CD4-positive, alpha-beta T cell treated with Interleukin-21 for 1 hour (primary cell): ENCODE measurements around the gene ANKS4B.
"Not testable (repeated sequence)": the region's sequence is repeated elsewhere in the genome, so short reads cannot be mapped to it uniquely, and the experiment has no call there.

Experiments used
- DNase-seq: peaks from one replicate; pipeline ENCODE4 v3.0.0-alpha.2; 2020

Gene ANKS4B, protein sequence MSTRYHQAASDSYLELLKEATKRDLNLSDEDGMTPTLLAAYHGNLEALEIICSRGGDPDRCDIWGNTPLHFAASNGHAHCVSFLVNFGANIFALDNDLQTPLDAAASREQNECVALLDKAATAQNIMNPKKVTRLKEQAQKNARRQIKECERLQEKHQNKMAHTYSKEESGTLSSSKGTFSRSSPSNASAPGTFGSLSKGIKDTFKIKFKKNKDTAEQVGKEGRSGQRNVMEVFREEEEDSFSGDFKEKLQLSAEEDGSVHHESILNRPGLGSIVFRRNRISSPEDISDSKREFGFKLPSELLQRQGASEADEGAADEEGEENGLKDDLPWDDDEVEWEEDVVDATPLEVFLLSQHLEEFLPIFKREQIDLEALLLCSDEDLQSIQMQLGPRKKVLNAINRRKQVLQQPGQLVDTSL

DNA sequence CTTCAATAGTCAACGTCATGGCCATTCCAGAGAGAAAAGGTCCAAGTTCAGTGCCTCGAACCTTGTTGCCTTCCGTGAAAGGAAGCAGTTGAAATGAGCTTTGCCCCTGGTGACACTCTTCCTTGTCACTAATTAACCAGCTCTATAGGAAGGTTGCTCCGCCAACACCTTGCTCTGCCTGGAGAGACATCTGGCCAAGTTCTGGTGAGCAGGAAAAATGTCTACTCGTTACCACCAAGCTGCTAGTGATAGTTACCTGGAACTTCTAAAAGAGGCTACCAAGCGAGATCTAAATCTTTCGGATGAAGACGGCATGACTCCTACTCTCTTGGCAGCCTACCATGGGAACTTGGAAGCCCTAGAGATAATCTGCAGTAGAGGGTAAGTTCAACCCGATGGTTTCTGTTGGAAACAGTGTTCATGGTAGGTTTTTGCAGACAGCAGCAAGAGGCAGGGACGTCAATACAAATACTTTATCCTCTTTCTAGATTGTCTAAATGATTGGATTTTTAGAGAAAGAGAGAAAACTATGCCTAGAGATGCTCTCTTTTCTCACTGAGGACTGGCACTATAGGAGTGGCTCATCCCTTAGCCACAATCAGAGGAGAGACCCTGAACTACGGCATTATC, at the start of gene ANKS4B:
Gene ANKS4B, plus strand, starts transcription at position 179 of the 630 bp plus-strand sequence. Its CDS starts 39 bp downstream, at position 218.
- DNase-seq: no peak

DNA sequence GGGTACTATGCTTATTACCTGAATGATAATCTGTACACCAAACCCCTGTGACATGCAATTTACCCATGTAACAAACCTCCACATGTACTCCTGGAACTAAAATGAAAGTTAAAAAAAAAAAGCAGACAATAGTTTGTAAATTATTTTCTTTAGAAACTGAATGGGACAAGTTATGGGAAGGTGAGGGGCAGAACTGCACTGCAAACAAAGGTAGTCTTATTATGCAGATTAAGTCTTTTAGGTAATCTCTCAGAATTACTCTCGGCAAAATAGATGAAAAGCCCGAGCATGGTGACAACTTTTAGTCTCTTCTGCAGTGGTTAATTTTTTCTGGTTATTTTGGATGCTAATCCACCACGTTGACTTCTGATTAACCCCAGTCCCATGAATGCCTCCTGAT, 49.5 kb upstream of the ANKS4B start:
- no peak for DNase-seq

DNA sequence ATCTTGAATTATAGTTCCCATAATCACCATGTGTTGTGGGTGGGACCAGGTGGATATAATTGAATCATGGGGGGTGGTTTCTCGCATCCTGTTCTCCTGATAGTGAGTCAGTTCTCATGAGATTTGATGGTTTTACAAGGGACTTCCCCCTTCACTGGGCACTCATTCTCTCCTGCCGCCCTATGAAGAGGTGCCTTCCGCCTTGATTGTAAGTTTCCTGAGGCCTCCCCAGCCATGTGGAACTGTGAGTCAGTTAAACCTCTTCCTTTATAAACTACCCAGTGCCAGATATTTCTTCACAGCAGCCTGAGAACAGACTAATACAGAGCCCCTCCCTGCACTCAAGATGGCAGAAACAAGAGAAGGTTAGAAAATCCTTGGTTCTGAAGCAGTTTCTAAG, 48.7 kb upstream of the ANKS4B start:
- no peak for DNase-seq

DNA sequence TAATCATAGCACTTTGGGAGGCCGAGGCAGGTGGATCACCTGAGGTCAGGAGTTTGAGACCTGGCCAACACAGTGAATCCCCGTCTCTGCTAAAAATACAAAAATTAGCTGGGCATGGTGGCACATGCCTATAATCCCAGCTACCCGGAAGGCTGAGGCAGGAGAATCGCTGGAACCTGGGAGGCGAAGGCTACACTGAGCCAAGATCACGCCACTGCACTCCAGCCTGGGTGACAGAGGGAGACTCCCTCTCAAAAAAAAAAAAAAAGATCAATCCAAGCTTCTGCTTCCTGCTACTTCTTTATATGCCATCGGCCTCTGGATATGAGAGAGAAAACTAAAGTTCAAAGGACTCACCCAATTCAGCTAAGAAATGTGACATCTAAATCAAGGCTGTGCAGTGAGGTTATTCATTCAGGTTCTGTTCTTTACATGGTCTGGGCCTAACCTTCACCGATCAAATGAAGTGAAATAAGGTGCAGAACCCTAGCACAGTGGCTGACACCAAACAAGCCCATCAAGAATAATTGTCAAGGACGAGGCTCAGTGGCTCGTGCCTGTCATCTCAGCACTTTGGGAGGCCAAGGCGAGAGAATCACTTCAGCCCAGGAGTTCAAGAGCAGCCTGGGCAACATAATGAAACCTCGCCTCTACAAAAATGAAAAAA, 47.7 kb upstream of the ANKS4B start:
- no peak for DNase-seq

DNA sequence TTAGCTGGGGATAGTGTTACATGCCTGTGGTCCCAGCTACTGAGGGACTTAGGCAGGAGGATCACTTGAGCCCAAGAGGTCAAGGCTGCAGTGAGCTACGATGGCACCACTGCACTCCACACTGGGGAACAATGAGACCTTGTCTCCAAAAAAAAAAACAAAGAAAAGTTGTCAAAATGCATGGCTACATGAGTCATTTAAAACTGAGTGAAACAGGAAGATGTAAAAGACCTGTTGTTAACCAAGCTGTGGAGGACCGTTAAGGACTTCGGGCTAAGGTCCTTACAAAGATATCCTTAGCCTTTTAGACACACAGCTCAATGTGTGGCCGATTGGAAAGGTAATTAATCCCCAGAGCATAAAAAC, 47.2 kb upstream of the ANKS4B start:
- no peak for DNase-seq

DNA sequence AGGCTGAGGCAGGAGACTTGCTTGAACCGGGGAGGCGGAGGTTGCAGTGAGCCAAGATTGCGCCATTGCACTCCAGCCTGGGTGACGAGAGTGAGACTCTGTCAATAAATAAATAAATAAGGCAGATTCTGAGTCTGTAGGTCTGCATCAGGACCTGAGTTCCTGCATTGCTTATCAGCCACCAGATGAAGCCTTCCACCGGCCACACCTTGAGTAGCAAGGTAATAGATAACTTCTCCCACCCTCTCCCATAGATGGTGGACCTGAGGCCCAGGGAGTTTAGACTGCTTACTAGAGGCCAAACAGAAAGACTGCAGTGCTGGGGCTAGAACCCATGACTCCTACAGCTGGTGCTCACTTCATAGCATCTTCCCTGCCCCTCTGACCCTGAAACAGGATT, 44.2 kb upstream of the ANKS4B start:
- DNase-seq: no peak

DNA sequence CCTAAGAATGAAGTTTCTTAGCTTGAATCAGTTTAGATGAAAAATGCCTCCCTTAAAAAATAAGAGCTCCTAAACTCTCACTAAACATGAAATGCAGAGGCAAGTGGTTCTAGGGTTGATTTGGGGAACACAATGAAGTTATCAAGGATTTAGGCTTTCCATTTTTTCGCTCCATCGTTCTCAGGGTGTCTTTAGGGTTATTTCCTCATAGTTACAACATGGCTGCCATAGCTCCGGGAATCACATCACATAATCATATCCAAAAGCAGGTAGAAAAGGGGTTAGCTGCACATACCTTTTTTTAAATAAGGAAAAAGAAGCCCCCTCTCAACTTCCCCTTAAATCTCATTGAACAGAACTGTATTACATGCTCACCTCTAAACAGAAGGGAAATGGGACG, 43.5 kb upstream of the ANKS4B start:
- DNase-seq: no peak

DNA sequence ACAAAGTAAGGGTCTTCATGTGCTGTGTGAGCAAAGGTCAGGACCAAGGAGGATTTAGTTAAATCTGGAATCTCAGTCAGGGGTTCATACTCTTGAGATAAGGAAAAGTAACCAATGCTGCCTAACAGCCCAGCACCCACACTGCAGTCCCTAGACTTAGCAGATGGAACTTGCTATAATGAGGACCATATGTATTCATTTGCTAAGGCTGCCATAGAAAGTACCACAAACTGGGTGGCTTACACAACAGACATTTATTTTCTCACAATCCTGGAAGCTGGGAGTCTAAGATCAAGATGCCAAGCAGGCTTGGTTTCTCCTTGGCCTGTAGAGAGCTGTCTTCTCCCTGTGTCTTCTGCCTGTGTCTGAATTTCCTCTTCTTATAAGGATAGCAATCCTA, 42.9 kb upstream of the ANKS4B start:
- DNase-seq: no peak

DNA sequence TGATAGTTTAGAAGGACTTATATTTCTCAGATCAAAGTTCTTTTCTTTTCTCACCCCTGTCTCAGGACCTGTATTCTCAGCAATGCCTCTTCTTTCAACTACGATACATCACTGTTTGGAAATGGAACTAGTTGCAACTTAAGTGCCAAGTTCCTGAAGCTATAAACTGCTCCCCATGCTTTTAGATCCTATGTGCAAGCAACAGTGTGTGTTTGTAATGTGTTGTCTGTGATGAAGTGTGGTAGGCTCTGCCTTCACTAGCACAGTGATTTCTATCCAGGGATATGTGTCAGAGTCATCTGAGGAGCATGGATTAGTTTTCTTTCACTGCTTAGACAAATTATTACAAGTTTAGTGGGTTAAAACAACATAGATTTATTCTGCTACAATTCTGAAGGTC, 40.5 kb upstream of the ANKS4B start:
- DNase-seq: no peak

DNA sequence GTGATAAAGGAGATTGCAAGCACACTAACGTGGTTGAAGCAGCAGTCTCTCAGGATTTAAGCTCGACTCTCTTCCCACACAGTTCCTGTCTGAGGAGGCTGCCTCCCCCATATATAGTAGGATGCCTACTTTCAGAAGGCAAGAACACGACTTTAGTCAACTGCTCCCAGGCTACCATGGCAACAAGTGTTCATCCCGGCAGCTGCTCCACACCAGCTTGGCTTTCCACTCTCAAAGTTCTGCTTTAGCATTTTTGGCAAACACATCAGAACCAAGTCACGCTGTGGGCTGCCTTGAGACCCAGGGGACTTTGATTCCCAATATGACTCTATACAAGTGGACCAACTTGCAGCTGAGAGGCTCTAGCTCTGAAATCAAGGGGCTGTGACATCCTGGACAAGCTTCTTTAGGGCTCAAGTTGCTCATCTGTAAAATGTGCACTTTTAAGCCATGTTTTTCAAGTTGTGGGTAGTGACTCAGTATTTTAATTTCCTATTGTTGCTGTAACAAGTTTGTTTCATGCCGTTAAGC, 38.7 kb upstream of the ANKS4B start:
- DNase-seq: no peak

DNA sequence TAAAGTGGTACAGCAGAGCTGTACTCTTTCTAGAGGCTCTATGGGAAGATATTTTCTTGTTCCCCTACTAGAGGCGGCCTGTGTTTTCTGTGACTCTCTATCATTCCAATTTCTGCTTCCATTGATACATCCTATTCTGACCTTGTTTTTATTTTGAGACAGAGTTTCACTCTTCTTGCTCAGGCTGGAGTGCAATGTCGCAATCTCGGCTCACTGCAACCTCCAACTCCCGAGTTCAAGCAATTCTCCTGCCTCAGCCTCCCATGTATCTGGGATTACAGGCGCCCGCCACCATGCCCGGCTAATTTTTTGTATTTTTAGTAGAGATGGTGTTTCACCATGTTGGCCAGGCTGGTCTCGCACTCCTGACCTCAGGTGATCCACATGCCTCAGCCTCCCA, 38.2 kb upstream of the ANKS4B start:
- not testable (repeated sequence) for DNase-seq

DNA sequence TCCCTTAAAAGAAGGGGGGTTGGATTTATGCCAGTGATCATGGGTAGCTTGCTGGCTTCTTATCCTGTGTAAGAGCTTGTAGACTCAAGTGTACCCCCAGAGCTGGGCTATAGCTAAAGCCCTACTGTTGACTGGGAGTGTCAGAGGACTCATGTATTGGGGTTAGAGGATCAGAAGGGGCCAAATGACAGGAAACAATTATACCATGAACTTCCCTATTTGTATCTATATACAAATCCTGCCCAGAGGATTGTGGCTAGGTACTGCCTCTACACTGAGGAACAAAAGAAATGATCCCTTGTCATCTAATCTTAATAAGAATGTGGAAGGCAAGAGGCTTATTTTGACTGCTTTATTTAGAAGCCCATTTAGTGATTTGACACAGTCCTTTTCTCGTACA, 36.4 kb upstream of the ANKS4B start:
- DNase-seq: no peak

DNA sequence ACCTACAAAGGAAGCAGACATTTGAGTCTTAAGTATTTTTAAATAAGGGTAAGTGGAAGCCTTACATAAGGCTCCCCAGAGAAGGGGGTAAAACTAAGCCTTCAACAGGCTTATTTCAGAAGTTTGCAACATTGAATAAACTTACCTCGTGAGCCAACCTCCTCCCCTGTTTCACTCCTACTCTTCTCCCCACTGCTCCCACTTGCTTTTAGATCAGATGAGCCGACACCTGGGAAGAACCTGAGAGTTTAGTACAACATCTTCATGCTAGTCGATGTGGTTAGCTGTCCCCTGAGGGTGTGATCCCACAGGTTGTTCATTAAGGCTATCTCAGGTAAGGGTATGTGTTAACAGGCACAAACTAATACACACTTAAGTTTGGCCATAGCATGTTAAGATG, 35.9 kb upstream of the ANKS4B start:
- DNase-seq: no peak

DNA sequence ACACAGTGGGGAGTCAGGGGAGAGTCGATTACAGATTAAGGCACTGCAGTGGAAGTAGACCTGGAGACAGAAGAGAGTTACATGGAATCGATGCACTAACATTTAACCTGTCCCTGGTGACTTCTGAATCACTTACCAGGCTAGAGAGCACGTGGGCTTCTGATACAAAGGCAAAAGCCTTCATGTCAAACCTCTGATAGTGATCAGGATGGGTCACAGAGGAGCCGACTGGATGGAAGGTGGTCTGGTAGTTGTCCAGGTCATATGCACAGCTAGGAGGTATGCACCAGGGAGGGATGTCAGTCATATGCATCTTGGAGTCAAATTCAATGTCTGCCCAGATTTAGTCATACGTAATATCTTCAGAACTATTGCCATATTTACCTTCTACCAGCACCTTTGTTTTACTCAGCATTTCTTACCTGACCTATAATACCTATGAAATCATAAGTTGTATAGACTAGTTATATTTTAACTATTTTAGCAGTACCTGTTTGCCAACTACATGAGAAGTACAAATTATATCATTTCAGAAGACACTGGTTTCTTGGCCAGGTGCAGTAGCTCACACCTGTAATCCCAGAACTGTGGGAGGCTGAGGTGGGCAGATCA, 33.8 kb upstream of the ANKS4B start:
- DNase-seq: no peak

DNA sequence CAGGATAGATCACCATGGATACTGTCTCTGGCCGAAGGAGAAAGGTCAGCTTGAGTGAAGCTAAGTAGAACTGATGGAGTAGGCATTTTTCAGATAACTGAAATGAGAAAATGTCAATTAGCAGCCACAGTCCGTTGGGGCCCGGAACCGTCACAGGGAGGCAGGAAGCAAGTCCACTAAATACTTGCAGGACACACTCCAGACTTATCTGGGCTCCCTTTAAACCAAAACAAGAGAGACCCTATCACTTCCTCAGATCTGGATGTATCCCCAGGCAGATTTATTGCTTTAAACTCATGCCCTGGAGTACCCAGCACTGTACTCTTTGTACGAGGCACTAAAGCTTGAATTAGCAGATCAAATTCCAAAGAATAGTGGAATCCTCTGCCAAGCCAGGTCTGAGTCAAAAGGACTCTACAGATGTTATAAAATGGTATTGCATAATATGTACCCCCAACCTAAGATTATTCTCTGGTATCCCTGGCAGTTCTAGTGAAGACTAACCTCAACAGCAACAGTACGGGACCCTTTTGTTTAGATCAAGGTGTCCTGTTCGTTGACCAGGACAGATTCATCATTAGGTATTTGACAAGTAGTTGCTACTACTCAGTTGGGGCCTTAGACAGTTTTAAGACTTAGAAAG, 30.2 kb upstream of the ANKS4B start:
- no peak for DNase-seq

DNA sequence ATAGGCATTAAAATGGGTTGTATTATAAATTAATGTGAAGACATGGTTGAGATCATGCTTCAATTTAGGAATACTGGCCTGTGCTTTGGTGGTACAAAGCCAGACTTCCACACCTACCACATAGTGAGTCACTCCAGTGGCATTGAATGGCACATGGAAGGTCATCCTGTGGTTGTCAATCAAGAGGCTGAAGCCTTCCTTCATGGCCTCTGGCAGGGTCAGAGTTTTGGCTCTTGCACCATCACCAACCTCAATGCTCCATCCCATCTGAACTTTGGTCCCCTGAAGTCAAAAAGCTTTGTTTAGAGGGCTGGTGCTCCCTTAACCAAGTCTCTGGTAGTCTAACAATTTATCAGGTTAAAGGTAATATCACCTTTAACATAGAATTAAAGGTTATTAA, 28.2 kb upstream of the ANKS4B start:
- DNase-seq: no peak

DNA sequence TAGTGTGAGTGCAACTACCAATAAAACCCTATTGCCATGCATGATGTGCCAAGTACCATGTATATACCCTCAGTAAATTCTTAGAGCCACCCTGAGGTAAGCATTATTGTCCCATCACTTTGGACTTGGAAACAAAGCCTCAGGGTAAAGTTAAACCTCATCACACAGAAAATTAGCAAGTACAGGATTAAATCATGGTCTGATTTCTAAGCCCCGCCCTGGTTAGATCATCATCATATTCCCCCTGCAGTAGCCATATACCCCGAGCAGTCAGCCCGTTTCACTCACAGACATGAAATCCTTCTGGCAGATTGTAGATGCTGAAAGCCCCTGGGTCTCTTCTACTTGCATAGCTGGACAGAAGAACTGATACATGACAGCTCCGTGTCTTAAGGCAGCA, 26.9 kb upstream of the ANKS4B start:
- no peak for DNase-seq

DNA sequence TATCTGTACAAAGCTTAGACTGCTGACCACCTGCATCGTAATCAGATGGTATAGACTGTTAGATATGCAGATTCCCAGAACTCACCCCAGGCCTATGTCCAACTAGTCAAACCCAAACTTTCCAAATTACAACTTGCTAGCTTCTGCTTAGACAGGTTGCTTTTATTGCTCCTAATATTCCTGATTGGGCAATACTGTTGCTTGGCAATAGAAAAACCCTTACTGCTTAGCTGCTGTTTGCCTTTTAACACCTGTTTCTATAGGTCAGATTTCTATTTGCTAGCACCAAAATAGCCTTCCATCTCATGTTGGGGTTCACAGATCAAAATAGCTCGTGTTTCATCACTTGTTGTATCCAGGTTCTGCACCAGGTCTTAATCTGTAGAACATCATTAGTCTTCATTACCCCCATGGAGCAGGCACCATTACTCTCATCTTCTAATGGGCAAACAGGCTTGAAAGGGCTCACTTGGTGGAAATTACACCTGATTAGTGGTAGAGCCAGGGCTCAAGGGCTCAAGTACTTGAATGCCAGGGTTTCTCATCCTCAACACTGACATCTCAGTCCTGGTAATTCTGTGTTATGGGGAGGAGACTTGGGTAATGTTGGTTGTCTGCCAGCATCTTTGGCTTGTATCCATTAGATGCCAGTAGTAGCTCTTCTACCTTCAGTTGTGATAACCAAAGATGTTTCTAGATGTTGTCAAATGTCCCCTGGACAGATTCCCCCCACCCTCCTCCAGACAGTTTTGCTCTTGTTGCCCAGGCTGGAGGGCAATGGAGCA, 24.9 kb upstream of the ANKS4B start:
- no peak for DNase-seq

DNA sequence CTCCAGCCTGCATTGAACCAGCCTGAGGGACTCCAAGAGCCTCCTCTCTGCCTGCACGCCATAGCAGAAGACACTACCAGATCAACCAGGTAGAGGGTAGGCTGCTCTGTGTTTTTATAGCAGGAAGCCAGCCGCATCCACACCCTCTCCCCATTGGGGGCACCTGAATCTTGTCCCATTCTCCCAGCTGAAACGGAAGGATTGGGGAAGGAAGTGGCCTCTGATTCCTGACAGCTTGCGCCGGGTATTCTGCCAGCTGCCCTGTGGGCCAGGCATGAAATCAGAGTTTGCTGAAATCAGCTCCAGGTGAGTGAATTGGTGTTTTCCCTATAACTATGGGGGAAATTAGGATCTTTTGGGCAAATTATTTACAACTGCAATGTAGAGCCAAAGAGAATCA, 22.0 kb upstream of the ANKS4B start, which contains the start of gene ZP2:
Gene ZP2, minus strand, starts transcription at position 89 of the 400 bp plus-strand sequence. Its CDS starts 27 bp downstream, at position 62.
- no peak for DNase-seq

DNA sequence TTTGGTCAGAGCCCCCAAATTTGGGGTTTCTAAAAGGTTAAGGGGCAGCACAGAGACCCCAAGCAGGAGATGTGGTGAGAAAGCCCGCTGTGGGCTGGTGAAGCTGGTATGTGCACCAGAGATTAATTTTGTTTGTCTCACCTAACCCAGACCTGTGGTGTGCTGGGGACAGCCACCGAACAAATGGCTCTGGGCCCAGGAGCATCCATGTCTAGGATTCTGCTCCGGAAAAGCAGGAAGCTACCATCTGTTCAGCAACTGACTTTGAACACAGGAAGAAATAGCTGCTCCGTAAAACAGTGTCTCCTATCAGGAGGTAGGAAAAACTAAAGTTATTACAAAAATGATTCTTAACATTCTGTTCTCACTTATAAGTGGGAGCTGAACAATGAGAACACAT, 19.4 kb upstream of the ANKS4B start:
- no peak for DNase-seq

DNA sequence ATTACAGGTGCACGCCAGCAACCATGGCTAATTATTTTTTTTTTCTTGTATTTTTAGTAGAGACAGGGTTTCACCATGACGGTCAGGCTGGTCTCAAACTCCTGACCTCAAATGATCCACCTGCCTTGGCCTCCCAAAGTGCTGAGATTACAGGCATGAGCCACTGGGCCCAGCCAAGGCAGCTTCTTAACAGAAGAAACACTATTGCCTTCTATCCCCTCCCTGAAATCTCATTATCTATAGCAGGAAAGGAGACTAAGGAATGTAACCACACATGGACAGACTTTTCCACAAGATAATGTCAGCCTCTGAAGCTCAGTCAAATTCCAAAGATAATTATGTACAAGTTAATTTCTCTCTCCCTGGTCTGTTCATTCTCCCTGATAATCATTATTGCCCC, 16.4 kb upstream of the ANKS4B start:
- DNase-seq: no peak

DNA sequence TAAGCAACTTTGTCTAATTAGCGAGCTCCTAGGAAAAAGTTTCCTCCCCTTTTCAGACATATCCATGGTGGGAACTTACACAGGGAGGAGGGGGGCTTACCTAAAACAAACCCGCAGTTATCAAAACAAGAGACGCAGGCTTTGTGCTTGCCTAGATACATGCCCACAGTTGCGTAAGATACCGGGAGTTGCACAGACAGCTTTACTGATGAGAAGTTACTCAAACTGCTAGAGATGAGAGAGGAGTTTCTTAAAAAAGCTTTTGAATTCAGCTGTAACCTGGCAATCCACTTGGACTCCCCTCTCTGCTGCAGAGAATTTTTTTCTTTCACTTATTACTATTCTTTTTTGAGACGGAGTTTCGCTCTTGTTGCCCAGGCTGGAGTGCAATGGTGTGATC, 15.3 kb upstream of the ANKS4B start:
- no peak for DNase-seq
